HFFc6 (cell line): Measurements from ENCODE around the gene DTX3L. TPM values are rescaled to one million over a fixed set of nuclear protein-coding genes. Genes with fewer than 3 reads are reported as not detected.
"Not testable (repeated sequence)": the region's sequence is repeated elsewhere in the genome, so short reads cannot be mapped to it uniquely, and the experiment has no call there.

Experiments used
- DNase-seq: peaks from one replicate; pipeline ENCODE4 v3.0.0-alpha.2; 2018
- H3K27ac Mint-ChIP-seq: 2 replicates; pipeline ENCODE4 v1.8.0; 2020; ENCODE audit warnings: mild to moderate bottlenecking, mixed read lengths
- H3K27me3 Mint-ChIP-seq: 2 replicates; pipeline ENCODE4 v1.8.0; 2021; ENCODE audit warnings: mild to moderate bottlenecking, moderate library complexity, mixed read lengths; ENCODE audit not compliant: insufficient read depth
- H3K36me3 Mint-ChIP-seq: 2 replicates; pipeline ENCODE4 v1.8.0; 2021; ENCODE audit warnings: low read depth, mixed read lengths
- H3K4me1 Mint-ChIP-seq: 2 replicates; pipeline ENCODE4 v1.8.0; 2020; ENCODE audit warnings: low read depth, mixed read lengths
- H3K4me3 Mint-ChIP-seq: 2 replicates; pipeline ENCODE4 v1.8.0; 2020; ENCODE audit warnings: mild to moderate bottlenecking, moderate library complexity, mixed read lengths
- H3K9me3 Mint-ChIP-seq: 2 replicates; pipeline ENCODE4 v1.8.0; 2020; ENCODE audit warnings: mild to moderate bottlenecking, mixed read lengths
- CTCF ChIP-seq: fragments of 200-600 bp; sonication (generic); IDR thresholded peaks from 2 replicates; pipeline ENCODE4 v1.5.0; 2021; ENCODE audit warnings: antibody characterized with exemption, mild to moderate bottlenecking
- total RNA-seq, 6 experiments: library from RNA; stranded (reverse); fragmentation: NEBNext Ultra II Directional; extraction: Animal tissue kit (Norgen Biotek cat#: 25700); gene quantifications; 2 replicates in 1 of 6; 3 replicates in 5 of 6; pipeline ENCODE4 v1.2.3, GENCODE V29; 2021

DTX3L gene
- total RNA-seq, 6 experiments from 2014 or later, result 6.2 to 16.7 (median 15.6) TPM

- Mint-ChIP-seq H3K4me1 (peaks cover 29% of the 10 kb centered on the region), H3K4me3 (no peak overlapping the region), H3K9me3 (no peaks in the 10 kb centered on the region), H3K27ac (no peak overlapping the region), H3K27me3 (no peaks in the 10 kb centered on the region), H3K36me3 (no peaks in the 10 kb centered on the region)
- TF ChIP-seq CTCF, result no peak
- DNase-seq, result no peak
These were observed 4.2 kb upstream of the DTX3L start for GRCh38 chr3:122559906-122560305.

GRCh38 chr3:122560680-122561079 is 3.5 kb upstream of the DTX3L start:
- TF ChIP-seq CTCF, result peak; percentile 81
- peak; percentile 67 for DNase-seq
- Mint-ChIP-seq H3K27me3 (no peaks in the 10 kb centered on the region), H3K36me3 (no peaks in the 10 kb centered on the region; the same call in 1 of the 2 replicates), H3K4me3 (no peak overlapping the region), H3K4me1 (peaks cover 25% of the 10 kb centered on the region), H3K9me3 (no peaks in the 10 kb centered on the region), H3K27ac (no peak overlapping the region)

- Mint-ChIP-seq H3K27me3 (no peaks in the 10 kb centered on the region), H3K4me1 (peaks cover 22% of the 10 kb centered on the region), H3K36me3 (peaks cover 8% of the 10 kb centered on the region), H3K4me3 (peak overlapping the region; percentile 89), H3K9me3 (no peaks in the 10 kb centered on the region), H3K27ac (peak overlapping the region; percentile 85)
- no peak for DNase-seq
- no peak for TF ChIP-seq CTCF
These were observed 1.0 kb upstream of the DTX3L start for GRCh38 chr3:122562923-122563716.

- DNase-seq, result no peak
- Mint-ChIP-seq H3K27me3 (no peaks in the 10 kb centered on the region), H3K4me1 (peaks cover 22% of the 10 kb centered on the region), H3K36me3 (peaks cover 13% of the 10 kb centered on the region), H3K27ac (peak overlapping the region; percentile 85), H3K9me3 (no peaks in the 10 kb centered on the region), H3K4me3 (peak overlapping the region; percentile 89)
- no peak for TF ChIP-seq CTCF
These were observed 467 bp upstream of the DTX3L start for GRCh38 chr3:122563717-122564025.

GRCh38 chr3:122568131-122568530 is 4.0 kb downstream of the DTX3L start:
- H3K36me3 Mint-ChIP-seq, result peaks cover 23% of the 10 kb centered on the region
- not testable (repeated sequence) for H3K27ac Mint-ChIP-seq

GRCh38 chr3:122568755-122569154 is 4.6 kb downstream of the DTX3L start:
- Mint-ChIP-seq H3K36me3 (peaks cover 23% of the 10 kb centered on the region), H3K4me1 (peaks cover 16% of the 10 kb centered on the region), H3K4me3 (no peak overlapping the region), H3K27me3 (no peaks in the 10 kb centered on the region), H3K27ac (no peak overlapping the region), H3K9me3 (no peaks in the 10 kb centered on the region)
- TF ChIP-seq CTCF, result no peak
- DNase-seq, result no peak

More at GRCh38 chr3:122568131-122568530, 4.0 kb downstream of the DTX3L start:
- not testable (repeated sequence) for H3K4me3 Mint-ChIP-seq, H3K9me3 Mint-ChIP-seq, H3K27me3 Mint-ChIP-seq, DNase-seq
- peaks cover 20% of the 10 kb centered on the region for H3K4me1 Mint-ChIP-seq
